HepG2 (cell line): Measurements from ENCODE around the gene ARHGAP30. TPM values are rescaled to one million over a fixed set of nuclear protein-coding genes. Genes with fewer than 3 reads are reported as not detected.

Source experiments
- HNRNPH1 ChIP-seq: fragments of 200-400 bp; formaldehyde crosslinking; optimal IDR thresholded peaks from 2 replicates; pipeline ENCODE3; 2017; ENCODE audit warnings: mild to moderate bottlenecking, low read depth, low read length
- KDM3A ChIP-seq: IDR thresholded peaks from 2 replicates; pipeline ENCODE4 v1.6.1; 2018; ENCODE audit warnings: low read depth, missing compliant biosample characterization
- RORA ChIP-seq: sonication (generic); formaldehyde crosslinking; IDR thresholded peaks from 2 replicates; pipeline ENCODE4 v1.5.0; 2020; ENCODE audit warnings: mild to moderate bottlenecking, missing genetic modification reagents, moderate library complexity
- SMARCC2 ChIP-seq: fragments of 450-650 bp; IDR thresholded peaks from 2 replicates; pipeline ENCODE4 v1.6.1; 2017; ENCODE audit warnings: antibody characterized with exemption, mild to moderate bottlenecking
- ZBTB38 ChIP-seq: sonication (generic); formaldehyde crosslinking; IDR thresholded peaks from 2 replicates; pipeline ENCODE4 v1.5.1; 2020; ENCODE audit warnings: mild to moderate bottlenecking, missing genetic modification reagents
- ZBTB42 ChIP-seq: sonication (generic); formaldehyde crosslinking; IDR thresholded peaks from 2 replicates; pipeline ENCODE4 v1.5.0; 2020; ENCODE audit warnings: mild to moderate bottlenecking, missing genetic modification reagents
- ZC3H13 ChIP-seq: sonication (generic); formaldehyde crosslinking; IDR thresholded peaks from 2 replicates; pipeline ENCODE4 v1.8.1; 2023; ENCODE audit warnings: mild to moderate bottlenecking, missing genetic modification reagents, moderate library complexity
- ZNF138 ChIP-seq: sonication (generic); formaldehyde crosslinking; IDR thresholded peaks from 2 replicates; pipeline ENCODE4 v1.5.0; 2020; ENCODE audit warnings: mild to moderate bottlenecking, low read depth, missing genetic modification reagents
- ZNF207 ChIP-seq: fragments of 450-650 bp; IDR thresholded peaks from 2 replicates; pipeline ENCODE4 v1.6.1; 2016; ENCODE audit warnings: antibody characterized with exemption, borderline replicate concordance
- ZNF543 ChIP-seq: sonication (generic); formaldehyde crosslinking; IDR thresholded peaks from 2 replicates; pipeline ENCODE4 v1.4.0; 2020; ENCODE audit warnings: mild to moderate bottlenecking, missing genetic modification reagents
- ZNF788 ChIP-seq: sonication (generic); formaldehyde crosslinking; IDR thresholded peaks from 2 replicates; pipeline ENCODE4 v1.5.0; 2020; ENCODE audit warnings: mild to moderate bottlenecking, missing genetic modification reagents, borderline replicate concordance
- polyA plus RNA-seq, 8 experiments: library from polyadenylated mRNA; depleted of rRNA in 3 of 8; stranded (reverse) in 7 of 8; unstranded in 1 of 8; fragments of >200 nt; fragmentation: Illumina TruSeq in 4 of 8; extraction: Trizol in 4 of 8; gene quantifications; 2 replicates each; pipeline versions ENCODE4 v1.2.1 to v1.2.3, GENCODE V29; 2011 to 2016; ENCODE audit warnings: low read depth in 4 of 8, missing spikeins in 1 of 8, mixed read lengths in 1 of 8; ENCODE audit not compliant: insufficient read depth in 1 of 8
- total RNA-seq, 5 experiments: library from RNA; depleted of rRNA; stranded (reverse); fragments of >200 nt; fragmentation: Illumina TruSeq; extraction: Trizol; gene quantifications; 2 replicates each; pipeline ENCODE4 v1.2.3, GENCODE V29; 2016; ENCODE audit warnings: low read depth in 1 of 5
- TF ChIP-seq, protein P1 (sequence below): sonication (generic); formaldehyde crosslinking; conservative IDR thresholded peaks from 2 replicates; pipeline ENCODE4 v1.8.0; 2022; ENCODE audit warnings: low read depth, missing genetic modification reagents
- TF ChIP-seq, protein P2 (sequence below): sonication (generic); formaldehyde crosslinking; IDR thresholded peaks from 2 replicates; pipeline ENCODE4 v1.9.0; 2021; ENCODE audit warnings: missing genetic modification reagents, borderline replicate concordance
- TF ChIP-seq, protein P3 (sequence below): sonication (generic); formaldehyde crosslinking; IDR thresholded peaks from one replicate; pipeline ENCODE4 v1.5.1; 2020; ENCODE audit warnings: mild to moderate bottlenecking, missing genetic modification reagents; ENCODE audit errors: not compliant biosample characterization

ARHGAP30 gene
- total and polyA plus RNA-seq, 2 of the 13 experiments (the other 11 are each of a cell fraction or from before 2014, with no cell fraction given): 0.13 to 0.20 TPM

DNA sequence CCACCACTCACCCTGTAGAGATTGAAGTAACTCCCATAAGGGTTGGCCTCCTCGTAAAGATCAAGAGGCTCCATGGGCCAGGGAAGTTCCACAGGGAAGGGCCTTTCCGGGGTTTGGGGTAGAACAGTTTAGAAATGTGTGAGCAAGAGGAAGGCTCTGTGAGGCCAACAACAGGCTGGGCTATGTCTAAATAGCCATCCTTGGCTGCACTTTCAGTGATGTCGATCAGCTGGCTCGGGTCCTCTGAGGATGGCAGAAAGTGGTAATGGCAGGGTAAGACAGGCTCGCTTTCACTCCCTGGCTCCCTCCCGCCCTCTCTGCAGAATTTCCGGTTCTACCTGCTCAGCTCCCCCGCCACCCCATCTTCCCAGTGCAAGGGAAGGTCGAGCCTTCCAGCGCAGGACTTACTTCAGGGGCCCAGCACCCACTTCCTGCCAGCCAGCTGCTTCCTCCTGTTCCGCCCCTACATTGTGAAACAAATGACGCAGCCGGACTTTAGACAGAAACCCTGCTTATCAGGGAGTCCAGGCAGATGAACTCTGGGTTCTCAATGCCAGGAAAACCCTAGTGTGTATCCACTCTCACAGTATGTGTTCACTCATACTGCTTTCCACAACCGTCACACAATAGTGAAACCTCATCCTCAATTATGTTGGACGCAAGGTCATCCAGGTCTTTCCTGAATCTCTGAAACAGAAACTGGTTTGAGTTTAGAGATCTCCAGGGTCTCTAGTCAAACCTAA, 56.0 kb downstream of the ARHGAP30 start (continued):
- TF ChIP-seq SMARCC2: no peak
- TF ChIP-seq ZNF138 (CRISPR knock-in tag): no peak
- peak; percentile 76; the same call in 1 of the 2 replicates for TF ChIP-seq ZNF788 (CRISPR knock-in tag)
- TF ChIP-seq, protein P1, sequence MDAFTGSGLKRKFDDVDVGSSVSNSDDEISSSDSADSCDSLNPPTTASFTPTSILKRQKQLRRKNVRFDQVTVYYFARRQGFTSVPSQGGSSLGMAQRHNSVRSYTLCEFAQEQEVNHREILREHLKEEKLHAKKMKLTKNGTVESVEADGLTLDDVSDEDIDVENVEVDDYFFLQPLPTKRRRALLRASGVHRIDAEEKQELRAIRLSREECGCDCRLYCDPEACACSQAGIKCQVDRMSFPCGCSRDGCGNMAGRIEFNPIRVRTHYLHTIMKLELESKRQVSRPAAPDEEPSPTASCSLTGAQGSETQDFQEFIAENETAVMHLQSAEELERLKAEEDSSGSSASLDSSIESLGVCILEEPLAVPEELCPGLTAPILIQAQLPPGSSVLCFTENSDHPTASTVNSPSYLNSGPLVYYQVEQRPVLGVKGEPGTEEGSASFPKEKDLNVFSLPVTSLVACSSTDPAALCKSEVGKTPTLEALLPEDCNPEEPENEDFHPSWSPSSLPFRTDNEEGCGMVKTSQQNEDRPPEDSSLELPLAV: no peak
- no peak for TF ChIP-seq ZNF207
- peak; percentile 70; the same call in 1 of the 2 replicates for TF ChIP-seq KDM3A (CRISPR knock-in tag)
- TF ChIP-seq ZC3H13 (CRISPR knock-in tag): no peak
- TF ChIP-seq, protein P2, sequence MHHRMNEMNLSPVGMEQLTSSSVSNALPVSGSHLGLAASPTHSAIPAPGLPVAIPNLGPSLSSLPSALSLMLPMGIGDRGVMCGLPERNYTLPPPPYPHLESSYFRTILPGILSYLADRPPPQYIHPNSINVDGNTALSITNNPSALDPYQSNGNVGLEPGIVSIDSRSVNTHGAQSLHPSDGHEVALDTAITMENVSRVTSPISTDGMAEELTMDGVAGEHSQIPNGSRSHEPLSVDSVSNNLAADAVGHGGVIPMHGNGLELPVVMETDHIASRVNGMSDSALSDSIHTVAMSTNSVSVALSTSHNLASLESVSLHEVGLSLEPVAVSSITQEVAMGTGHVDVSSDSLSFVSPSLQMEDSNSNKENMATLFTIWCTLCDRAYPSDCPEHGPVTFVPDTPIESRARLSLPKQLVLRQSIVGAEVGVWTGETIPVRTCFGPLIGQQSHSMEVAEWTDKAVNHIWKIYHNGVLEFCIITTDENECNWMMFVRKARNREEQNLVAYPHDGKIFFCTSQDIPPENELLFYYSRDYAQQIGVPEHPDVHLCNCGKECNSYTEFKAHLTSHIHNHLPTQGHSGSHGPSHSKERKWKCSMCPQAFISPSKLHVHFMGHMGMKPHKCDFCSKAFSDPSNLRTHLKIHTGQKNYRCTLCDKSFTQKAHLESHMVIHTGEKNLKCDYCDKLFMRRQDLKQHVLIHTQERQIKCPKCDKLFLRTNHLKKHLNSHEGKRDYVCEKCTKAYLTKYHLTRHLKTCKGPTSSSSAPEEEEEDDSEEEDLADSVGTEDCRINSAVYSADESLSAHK (CRISPR knock-in tag): no peak
- TF ChIP-seq ZBTB38 (CRISPR knock-in tag): peak; percentile 37; the same call in 1 of the 2 replicates
- TF ChIP-seq HNRNPH1: peak; percentile 81
- TF ChIP-seq RORA (CRISPR knock-in tag): no peak
- TF ChIP-seq ZNF543 (CRISPR knock-in tag): peak; percentile 76; the same call in 1 of the 2 replicates
- TF ChIP-seq ZBTB42 (CRISPR knock-in tag): no peak
- TF ChIP-seq, protein P3, sequence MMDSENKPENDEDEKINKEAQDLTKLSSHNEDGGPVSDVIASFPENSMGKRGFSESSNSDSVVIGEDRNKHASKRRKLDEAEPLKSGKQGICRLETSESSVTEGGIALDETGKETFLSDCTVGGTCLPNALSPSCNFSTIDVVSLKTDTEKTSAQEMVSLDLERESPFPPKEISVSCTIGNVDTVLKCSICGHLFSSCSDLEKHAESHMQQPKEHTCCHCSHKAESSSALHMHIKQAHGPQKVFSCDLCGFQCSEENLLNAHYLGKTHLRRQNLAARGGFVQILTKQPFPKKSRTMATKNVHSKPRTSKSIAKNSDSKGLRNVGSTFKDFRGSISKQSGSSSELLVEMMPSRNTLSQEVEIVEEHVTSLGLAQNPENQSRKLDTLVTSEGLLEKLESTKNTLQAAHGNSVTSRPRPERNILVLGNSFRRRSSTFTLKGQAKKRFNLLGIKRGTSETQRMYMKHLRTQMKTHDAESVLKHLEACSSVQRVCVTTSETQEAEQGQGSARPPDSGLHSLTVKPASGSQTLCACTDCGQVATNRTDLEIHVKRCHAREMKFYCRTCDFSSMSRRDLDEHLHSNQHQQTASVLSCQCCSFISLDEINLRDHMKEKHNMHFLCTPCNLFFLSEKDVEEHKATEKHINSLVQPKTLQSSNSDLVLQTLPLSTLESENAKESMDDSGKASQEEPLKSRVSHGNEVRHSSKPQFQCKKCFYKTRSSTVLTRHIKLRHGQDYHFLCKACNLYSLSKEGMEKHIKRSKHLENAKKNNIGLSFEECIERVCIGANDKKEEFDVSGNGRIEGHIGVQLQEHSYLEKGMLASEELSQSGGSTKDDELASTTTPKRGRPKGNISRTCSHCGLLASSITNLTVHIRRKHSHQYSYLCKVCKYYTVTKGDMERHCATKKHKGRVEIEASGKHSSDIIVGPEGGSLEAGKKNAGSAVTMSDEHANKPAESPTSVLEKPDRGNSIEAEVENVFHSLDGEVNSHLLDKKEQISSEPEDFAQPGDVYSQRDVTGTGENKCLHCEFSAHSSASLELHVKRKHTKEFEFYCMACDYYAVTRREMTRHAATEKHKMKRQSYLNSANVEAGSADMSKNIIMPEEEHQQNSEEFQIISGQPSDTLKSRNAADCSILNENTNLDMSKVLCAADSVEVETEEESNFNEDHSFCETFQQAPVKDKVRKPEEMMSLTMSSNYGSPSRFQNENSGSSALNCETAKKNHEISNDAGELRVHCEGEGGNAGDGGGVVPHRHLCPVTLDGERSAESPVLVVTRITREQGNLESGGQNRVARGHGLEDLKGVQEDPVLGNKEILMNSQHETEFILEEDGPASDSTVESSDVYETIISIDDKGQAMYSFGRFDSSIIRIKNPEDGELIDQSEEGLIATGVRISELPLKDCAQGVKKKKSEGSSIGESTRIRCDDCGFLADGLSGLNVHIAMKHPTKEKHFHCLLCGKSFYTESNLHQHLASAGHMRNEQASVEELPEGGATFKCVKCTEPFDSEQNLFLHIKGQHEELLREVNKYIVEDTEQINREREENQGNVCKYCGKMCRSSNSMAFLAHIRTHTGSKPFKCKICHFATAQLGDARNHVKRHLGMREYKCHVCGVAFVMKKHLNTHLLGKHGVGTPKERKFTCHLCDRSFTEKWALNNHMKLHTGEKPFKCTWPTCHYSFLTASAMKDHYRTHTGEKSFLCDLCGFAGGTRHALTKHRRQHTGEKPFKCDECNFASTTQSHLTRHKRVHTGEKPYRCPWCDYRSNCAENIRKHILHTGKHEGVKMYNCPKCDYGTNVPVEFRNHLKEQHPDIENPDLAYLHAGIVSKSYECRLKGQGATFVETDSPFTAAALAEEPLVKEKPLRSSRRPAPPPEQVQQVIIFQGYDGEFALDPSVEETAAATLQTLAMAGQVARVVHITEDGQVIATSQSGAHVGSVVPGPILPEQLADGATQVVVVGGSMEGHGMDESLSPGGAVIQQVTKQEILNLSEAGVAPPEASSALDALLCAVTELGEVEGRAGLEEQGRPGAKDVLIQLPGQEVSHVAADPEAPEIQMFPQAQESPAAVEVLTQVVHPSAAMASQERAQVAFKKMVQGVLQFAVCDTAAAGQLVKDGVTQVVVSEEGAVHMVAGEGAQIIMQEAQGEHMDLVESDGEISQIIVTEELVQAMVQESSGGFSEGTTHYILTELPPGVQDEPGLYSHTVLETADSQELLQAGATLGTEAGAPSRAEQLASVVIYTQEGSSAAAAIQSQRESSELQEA (CRISPR knock-in tag): no peak
